22Rv1 (cell line): Measurements from ENCODE around the gene C18orf32.
A peak's percentile ranks its signal among the peaks of the same experiment; 100 is the strongest.
"Not testable (repeated sequence)": the region's sequence is repeated elsewhere in the genome, so short reads cannot be mapped to it uniquely, and the experiment has no call there.

ENCODE experiments used
- H3K27ac ChIP-seq: fragments of 450-650 bp; 2 replicates; pipeline ENCODE4 v1.5.1; 2017
- CTCF ChIP-seq: fragments of 450-650 bp; IDR thresholded peaks from 2 replicates; pipeline ENCODE4 v1.5.1; 2017; ENCODE audit warnings: mild to moderate bottlenecking
- ZFX ChIP-seq: fragments of 450-650 bp; IDR thresholded peaks from 2 replicates; pipeline ENCODE4 v1.6.1; 2017; ENCODE audit warnings: antibody characterized with exemption, borderline replicate concordance

C18orf32 gene

GRCh38 chr18:49515516-49515915 lies 28.5 kb upstream of the C18orf32 start:
- no peak overlapping the region for H3K27ac ChIP-seq

GRCh38 chr18:49515003-49515402 lies 28.0 kb upstream of the C18orf32 start:
- H3K27ac ChIP-seq: not testable (repeated sequence)

More at GRCh38 chr18:49515516-49515915, 28.5 kb upstream of the C18orf32 start:
- TF ChIP-seq ZFX (no peak), CTCF (no peak)

- TF ChIP-seq CTCF (no peak), ZFX (no peak)
- H3K27ac ChIP-seq: no peak overlapping the region
These were observed 27.5 kb upstream of the C18orf32 start for GRCh38 chr18:49514577-49514976.

GRCh38 chr18:49512876-49513275 lies 25.8 kb upstream of the C18orf32 start:
- H3K27ac ChIP-seq: not testable (repeated sequence)

- TF ChIP-seq CTCF (peak; percentile 88), ZFX (no peak)
- no peak overlapping the region for H3K27ac ChIP-seq
These were observed 23.5 kb upstream of the C18orf32 start for GRCh38 chr18:49510393-49511115.

- H3K27ac ChIP-seq: not testable (repeated sequence)
These were observed 19.4 kb upstream of the C18orf32 start for GRCh38 chr18:49506438-49506837.

GRCh38 chr18:49503931-49504330 lies 16.9 kb upstream of the C18orf32 start:
- TF ChIP-seq CTCF (no peak), ZFX (no peak)
- no peak overlapping the region for H3K27ac ChIP-seq

DNA sequence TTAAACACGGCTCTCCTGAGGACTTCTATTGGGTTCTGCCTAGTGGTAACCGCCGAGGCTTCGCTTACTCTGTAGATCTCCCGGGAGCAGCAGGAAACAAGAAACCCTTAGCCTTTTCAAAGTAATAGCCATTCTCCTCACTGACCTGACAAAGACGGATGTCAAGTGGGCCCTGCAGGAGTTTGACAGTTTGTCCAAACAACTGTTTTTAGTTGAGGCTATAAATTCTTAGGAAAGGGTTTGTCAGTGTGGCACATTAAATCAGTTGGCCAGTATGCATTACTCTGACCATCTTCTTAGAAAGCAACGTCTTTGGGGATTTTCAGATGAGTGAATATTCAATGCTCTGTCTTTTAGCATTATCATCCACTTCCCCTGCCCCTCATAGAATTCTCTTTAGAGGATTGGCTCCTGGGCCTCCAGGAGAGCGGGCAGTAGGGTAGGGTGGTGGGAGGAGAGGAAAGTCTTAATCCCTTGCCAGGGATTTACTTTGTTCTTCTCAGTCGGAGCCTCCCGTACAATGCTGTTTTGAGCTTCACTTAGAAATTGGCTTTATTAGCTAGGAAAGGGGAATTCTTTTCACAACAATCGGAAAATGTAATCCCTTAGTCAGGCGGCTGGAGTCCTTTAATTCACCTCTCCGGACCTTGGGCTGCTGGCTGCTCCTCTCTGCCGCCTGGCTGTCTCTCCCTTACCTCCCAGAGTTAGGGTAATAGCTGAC lies 13.3 kb upstream of the C18orf32 start:
- H3K27ac ChIP-seq: no peak overlapping the region
- TF ChIP-seq ZFX: no peak
- no peak for TF ChIP-seq CTCF

GRCh38 chr18:49499046-49499637 lies 12.1 kb upstream of the C18orf32 start:
- TF ChIP-seq ZFX (no peak), CTCF (no peak)
- peak overlapping the region; percentile 50 for H3K27ac ChIP-seq
